ENCODE data around the gene LOXHD1. TPM values are rescaled to one million over a fixed set of nuclear protein-coding genes. Genes with fewer than 3 reads are reported as not detected.

Gene LOXHD1
- total and polyA plus RNA-seq, 2 of the 13 experiments (the other 11 are each of a cell fraction or from before 2014, with no cell fraction given) = not detected

DNA sequence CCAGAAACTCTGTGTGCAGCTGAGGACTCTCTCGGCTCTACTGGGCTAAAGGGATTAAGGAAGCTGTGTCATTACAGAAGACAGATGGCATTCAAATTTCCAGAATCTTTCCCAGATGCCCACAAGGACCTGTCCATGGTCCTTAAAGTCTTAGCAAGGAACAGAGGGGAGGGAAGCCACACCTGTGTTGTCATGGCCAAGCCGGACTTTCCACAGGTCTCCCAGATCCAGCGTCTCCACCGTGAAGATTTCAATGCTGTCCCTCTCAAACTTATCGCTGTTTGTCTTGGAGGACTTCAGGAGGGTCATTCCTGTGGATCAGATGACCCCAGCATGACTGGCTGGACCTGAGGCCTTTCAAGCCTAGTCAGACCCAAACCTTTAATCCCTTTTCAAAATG lies 114.5 kb downstream of the LOXHD1 start (continued):
- TF ChIP-seq REST (IDR thresholded peaks at IDR 0.05; ENCODE audit: borderline replicate concordance in 1 of 2, low read depth in 1 of 2, low read length in 2 of 2) (peak; percentile 54 to 92), MAFF (IDR thresholded peaks at IDR 0.05; ENCODE audit: low read depth, low read length) (no peak), ZNF44 (CRISPR knock-in tag; IDR thresholded peaks at IDR 0.05) (no peak), POLR2G (IDR thresholded peaks at IDR 0.05; ENCODE audit: low read depth, low read length) (no peak), HOXA3 (CRISPR knock-in tag; IDR thresholded peaks at IDR 0.05) (no peak), ZNF674 (CRISPR knock-in tag; IDR thresholded peaks at IDR 0.05; ENCODE audit: low read depth) (no peak), FOXA1 (IDR thresholded peaks at IDR 0.05) (no peak), FOXA1 (CRISPR knock-in tag; IDR thresholded peaks at IDR 0.05) (no peak), MIER2 (CRISPR knock-in tag; IDR thresholded peaks at IDR 0.05) (peak; percentile 91), PHB2 (IDR thresholded peaks at IDR 0.05; ENCODE audit: partially characterized antibody) (no peak), EHMT2 (IDR thresholded peaks at IDR 0.05; ENCODE audit: borderline replicate concordance, low read depth, low read length) (peak; percentile 63; the same call in 1 of the 2 replicates)

GRCh38 chr18:46541626-46542189 lies 115.3 kb downstream of the LOXHD1 start:
- intact Hi-C loops (cut with micrococcal nuclease; ENCODE audit: unreplicated experiment) = no loop called here
- Histone ChIP-seq H3K79me2 (ENCODE audit: insufficient read depth, low read length) (no peaks in the 10 kb centered on the region), H3K4me1 (ENCODE audit: insufficient read depth, low read length) (no peaks in the 10 kb centered on the region), H3K9ac (ENCODE audit: insufficient read depth, low read depth, low read length) (no peak overlapping the region), H3K4me3 (replicated peaks in 1 of 3; ENCODE audit: insufficient read depth in 1 of 3, low read depth in 2 of 3, low read length in 3 of 3) (no peak overlapping the region), H3K36me3 (replicated peaks in 1 of 2; ENCODE audit: control insufficient read depth in 1 of 2, insufficient read depth in 2 of 2, low read length in 2 of 2) (no peaks in the 10 kb centered on the region), H3K27ac (ENCODE audit: extremely low read length, insufficient read depth, low read length) (no peak overlapping the region), H3K9me3 (ENCODE audit: low read length) (no peaks in the 10 kb centered on the region), H3K27me3 (ENCODE audit: control insufficient read depth in 1 of 2, insufficient read depth in 2 of 2, low read length in 2 of 2) (no peaks in the 10 kb centered on the region), H3K4me2 (ENCODE audit: low read depth, low read length) (no peak overlapping the region), H4K20me1 (ENCODE audit: insufficient read depth, low read length) (no peaks in the 10 kb centered on the region), H2AFZ (ENCODE audit: low read length) (no peak overlapping the region)
- POLR2A ChIA-PET = no interaction called here
- DNase-seq (ENCODE audit: low spot score) (no peak), ATAC-seq (no peak), FAIRE-seq (no peak)
- in situ Hi-C loops (cut with HindIII; ENCODE audit: extremely low pct_ligation_motif_present, low pct_unique_long_range_greater_than_20kb) = no loop called here
- 5% methylated on average over 4 of the region's 7 CpGs for WGBS (ENCODE audit: low lambda C conversion rate)
- no TSS peak for BruUV-seq (replicated peaks)
- CTCF ChIA-PET (ENCODE audit: low intra/inter-chr PET ratio, low total read pairs) = no interaction called here
- TF ChIP-seq MEIS2 (CRISPR knock-in tag; IDR thresholded peaks at IDR 0.05) (no peak), RFXANK (CRISPR knock-in tag; IDR thresholded peaks at IDR 0.05) (no peak), ZNF367 (CRISPR knock-in tag; IDR thresholded peaks at IDR 0.05; ENCODE audit: borderline replicate concordance) (no peak), ZNF646 (CRISPR knock-in tag; IDR thresholded peaks at IDR 0.05) (no peak), CREB1 (IDR thresholded peaks at IDR 0.05) (no peak), CREB1 (CRISPR knock-in tag; IDR thresholded peaks at IDR 0.05) (no peak)
